Fibroblast of pulmonary artery (primary cell): ENCODE data around the gene MYH3.

ENCODE experiments used
- DNase-seq: peaks from one replicate; pipeline ENCODE4 v3.0.0-alpha.2; 2010; ENCODE audit warnings: low read depth
- H3K4me3 ChIP-seq: replicated peaks from 2 replicates; pipeline ENCODE4 v1.5.1; 2011; ENCODE audit warnings: low read depth, mild to moderate bottlenecking, control low read depth, low read length, moderate library complexity
- CTCF ChIP-seq: IDR thresholded peaks from 2 replicates; pipeline ENCODE4 v1.5.1; 2011; ENCODE audit warnings: mild to moderate bottlenecking, control low read depth, low read length, inconsistent platforms; ENCODE audit errors: missing control alignments

MYH3 gene

GRCh38 chr17:10623737-10624338, 33.3 kb downstream of the MYH3 start:
- no peak for DNase-seq
- H3K4me3 ChIP-seq: no peak overlapping the region
- no peak for TF ChIP-seq CTCF

GRCh38 chr17:10622617-10623485, 34.3 kb downstream of the MYH3 start:
- H3K4me3 ChIP-seq: no peak overlapping the region
- no peak for DNase-seq
- no peak for TF ChIP-seq CTCF

GRCh38 chr17:10621397-10621796, 35.7 kb downstream of the MYH3 start:
- no peak for TF ChIP-seq CTCF
- H3K4me3 ChIP-seq: no peak overlapping the region
- DNase-seq: no peak

GRCh38 chr17:10620823-10621222, 36.3 kb downstream of the MYH3 start:
- no peak for DNase-seq
- no peak for TF ChIP-seq CTCF

GRCh38 chr17:10618202-10618635, 38.9 kb downstream of the MYH3 start:
- TF ChIP-seq CTCF: peak; percentile 98
- peak; percentile 79 for DNase-seq
- H3K4me3 ChIP-seq: no peak overlapping the region

More at GRCh38 chr17:10620823-10621222, 36.3 kb downstream of the MYH3 start:
- no peak overlapping the region for H3K4me3 ChIP-seq

- TF ChIP-seq CTCF: no peak
- DNase-seq: no peak
- H3K4me3 ChIP-seq: no peak overlapping the region
Measured at GRCh38 chr17:10617120-10617505, 40.0 kb downstream of the MYH3 start.
